Measurements from ENCODE around the gene TMEM131.

GRCh38 chr2:97775074-97775473 lies 220.7 kb downstream of the TMEM131 start:
- TF ChIP-seq CTCF (IDR thresholded peaks at IDR 0.05) (no peak), POLR2A (IDR thresholded peaks at IDR 0.05) (no peak)

Data from testis (tissue), 2 donors.